NCI-H2171 (cell line): Measurements from ENCODE around the gene HNRNPF.

Source experiments
- DNase-seq: peaks from one replicate; lab custom pipeline; 2025; lab: John Stamatoyannopoulos, UW

HNRNPF gene

GRCh38 chr10:43421519-43421918 lies 12.5 kb upstream of the HNRNPF start:
- no peak for DNase-seq

DNA sequence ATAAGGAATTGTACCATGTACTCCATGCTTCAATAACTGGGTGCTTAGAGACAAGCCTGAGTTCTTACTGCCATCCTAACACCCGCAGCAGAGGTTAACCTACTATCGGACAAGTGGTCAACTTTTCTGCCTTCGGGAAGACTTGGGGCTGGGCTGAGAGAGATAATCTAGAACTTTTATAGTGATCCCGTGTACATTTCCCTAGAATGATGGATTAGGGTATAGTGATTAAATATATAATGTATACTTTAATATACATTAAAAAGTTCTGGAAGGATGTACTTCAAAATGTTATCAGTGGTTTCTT lies 12.2 kb upstream of the HNRNPF start:
- no peak for DNase-seq

DNA sequence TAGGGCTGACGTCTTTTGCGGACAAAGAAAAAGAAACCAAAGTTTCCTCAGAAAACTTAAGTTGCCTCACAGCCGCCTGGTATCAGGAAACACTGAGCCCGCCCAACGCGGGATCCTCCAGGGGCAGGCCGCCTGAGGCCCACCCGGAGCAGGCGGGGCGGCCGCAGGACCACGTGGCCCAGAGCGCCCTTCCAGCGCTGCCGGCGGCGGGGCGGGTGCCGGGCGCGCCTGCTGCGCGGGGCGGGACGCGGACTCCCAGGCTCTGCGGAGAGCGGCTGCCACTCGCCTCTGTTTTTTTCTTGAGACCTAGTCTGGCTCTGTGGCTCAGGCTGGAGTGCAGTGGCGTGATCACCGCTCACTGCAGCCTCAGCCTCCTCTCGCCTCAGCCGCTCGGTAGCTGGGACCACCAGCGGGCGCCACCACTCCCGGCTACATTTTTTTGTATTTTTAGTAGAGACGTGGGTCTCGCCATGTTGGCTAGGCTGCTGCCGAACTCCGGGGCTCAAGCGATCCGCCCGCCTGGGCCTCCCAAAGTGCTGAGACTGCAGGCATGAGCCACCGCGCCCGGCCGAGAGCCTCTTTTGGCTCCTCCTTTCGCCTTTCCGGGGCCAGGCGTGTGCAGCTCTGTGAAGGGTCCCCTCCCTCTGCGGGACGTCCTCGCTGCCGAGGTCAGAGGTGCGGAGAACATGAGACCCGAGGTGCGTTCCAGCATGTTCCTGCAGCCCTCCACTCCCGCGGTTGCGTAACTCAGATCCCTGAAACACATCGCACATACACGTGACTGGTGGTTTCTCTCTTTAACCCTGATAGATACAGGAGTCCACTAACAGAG lies 11.6 kb upstream of the HNRNPF start:
- peak; percentile 14 for DNase-seq

GRCh38 chr10:43419997-43420368 lies 11.0 kb upstream of the HNRNPF start:
- no peak for DNase-seq

- DNase-seq = no peak
Observed at GRCh38 chr10:43417950-43418768, 9.2 kb upstream of the HNRNPF start.

DNA sequence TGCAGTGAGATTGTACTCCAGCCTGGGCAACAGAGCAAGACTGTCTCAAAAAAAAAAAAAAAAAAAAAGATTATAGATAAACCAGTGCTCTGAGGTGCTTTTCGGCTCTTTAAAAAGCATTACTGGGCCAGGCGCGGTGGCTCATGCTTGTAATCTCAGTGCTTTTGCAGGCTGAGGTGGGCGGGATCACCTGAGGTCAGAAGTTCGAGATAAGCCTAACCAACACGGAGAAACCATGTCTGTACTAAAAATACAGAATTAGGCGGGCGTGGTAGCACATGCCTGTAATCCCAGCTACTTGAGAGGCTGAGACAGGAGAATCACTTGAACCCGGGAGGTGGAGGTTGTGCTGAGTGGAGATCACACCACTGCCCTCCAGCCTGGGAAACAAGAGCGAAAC lies 6.6 kb upstream of the HNRNPF start:
- no peak for DNase-seq

DNA sequence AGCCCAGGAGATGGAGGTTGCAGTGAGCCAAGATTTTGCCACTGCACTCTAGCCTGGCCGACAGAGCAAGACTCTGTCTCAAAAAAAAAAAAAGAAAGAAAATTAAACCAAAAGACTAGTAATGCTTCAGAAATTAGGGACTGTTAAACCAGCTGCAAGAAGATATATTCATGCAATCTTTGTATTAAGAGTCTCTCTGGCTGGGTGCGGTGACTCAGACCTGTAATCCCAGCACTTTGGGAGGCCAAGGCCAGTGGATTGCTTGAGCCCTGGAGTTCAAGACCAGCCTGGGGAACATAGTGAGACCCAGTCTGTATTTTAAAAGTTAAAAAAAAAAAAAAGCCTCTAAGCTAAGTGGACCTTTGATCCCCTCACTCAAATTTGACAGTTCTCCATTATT lies 2.5 kb upstream of the HNRNPF start:
- no peak for DNase-seq

GRCh38 chr10:43410345-43410744 lies 1.4 kb upstream of the HNRNPF start:
- no peak for DNase-seq

GRCh38 chr10:43409385-43410109 lies 561 bp upstream of the HNRNPF start:
- DNase-seq = no peak

GRCh38 chr10:43408331-43408709 lies 666 bp downstream of the HNRNPF start:
- no peak for DNase-seq

GRCh38 chr10:43407576-43408330 lies 1.2 kb downstream of the HNRNPF start:
- DNase-seq = peak; percentile 46

DNA sequence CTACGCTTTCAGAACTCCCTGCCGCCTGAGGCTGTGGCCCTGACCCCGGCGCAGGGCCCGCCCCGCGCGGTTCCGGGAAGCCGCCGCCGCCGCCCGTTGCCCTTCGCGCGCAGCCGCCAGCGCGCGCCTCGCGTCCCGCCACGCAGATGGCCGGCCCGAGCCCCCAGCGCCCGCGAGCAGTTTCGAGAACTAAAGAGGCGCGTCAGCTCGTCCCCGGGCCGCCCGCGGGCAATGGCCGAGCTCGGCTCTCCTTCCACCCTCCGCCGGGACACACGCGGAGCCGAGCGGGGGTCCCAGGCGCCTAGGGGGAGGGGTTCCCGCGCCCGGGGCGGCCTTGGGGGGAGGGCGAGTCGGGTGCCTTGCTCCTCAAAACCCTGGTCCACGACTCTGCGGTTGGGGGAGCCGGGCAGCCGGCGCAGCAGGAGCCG lies 1.8 kb downstream of the HNRNPF start:
- DNase-seq = peak; percentile 41

GRCh38 chr10:43404704-43405084 lies 4.3 kb downstream of the HNRNPF start:
- DNase-seq = no peak

DNA sequence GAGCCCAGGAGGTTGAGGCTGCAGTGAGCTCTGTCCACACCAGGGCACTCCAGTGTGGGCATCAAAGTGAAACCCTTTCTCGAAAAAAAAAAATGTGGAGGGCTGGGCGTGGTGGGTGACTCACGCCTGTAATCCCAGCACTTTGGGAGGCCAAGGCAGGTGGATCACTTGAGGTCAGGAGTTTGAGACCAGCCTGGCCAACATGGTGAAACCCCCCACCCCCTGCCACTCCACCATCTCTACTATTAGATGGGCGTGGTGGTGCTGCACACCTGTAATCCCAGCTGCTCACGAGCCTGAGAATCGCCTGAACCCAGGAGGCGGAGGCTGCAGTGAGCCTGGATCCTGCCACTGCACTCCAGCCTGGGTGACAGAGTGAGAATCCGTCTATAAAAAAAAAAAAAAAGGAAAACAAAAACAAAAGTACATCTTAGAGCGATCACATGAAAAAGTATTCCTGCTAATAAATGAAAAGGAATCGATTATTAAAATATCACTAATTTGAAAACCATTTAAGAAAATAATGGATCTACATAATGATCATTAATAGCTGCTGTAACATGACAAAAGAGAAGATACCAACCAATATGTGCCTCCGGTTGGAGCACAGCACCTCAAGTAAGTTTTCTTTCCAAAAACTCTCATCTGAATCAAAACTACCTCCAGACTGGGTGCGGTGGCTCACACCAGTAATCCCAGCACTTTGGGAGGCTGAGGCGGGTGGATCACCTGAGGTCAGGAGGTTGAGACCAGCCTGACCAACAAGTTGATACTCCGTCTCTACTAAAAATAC lies 4.9 kb downstream of the HNRNPF start:
- DNase-seq = no peak

GRCh38 chr10:43402880-43403452 lies 6.0 kb downstream of the HNRNPF start:
- no peak for DNase-seq

DNA sequence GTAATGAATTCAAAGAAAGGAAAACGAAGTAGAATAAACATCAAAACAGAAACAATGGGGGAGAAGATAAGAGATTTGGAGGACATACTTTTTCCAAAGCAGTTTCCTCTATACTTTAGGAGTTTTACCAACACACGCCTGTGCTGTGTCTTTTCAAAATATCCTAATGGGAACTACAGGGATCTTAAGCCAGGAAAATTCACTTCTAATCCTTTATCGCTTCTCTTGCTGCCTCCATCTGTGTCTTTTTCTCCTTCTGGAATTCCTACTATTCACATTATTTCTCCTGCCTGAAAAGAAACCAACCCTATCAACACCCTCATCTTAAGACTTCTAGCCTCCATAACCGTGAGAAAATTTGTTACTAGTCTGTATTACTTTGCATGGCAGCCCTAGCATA lies 6.8 kb downstream of the HNRNPF start:
- no peak for DNase-seq

- DNase-seq = no peak
Observed at GRCh38 chr10:43401627-43402026, 7.4 kb downstream of the HNRNPF start.

- DNase-seq = no peak
Observed at GRCh38 chr10:43399320-43400310, 9.4 kb downstream of the HNRNPF start.

DNA sequence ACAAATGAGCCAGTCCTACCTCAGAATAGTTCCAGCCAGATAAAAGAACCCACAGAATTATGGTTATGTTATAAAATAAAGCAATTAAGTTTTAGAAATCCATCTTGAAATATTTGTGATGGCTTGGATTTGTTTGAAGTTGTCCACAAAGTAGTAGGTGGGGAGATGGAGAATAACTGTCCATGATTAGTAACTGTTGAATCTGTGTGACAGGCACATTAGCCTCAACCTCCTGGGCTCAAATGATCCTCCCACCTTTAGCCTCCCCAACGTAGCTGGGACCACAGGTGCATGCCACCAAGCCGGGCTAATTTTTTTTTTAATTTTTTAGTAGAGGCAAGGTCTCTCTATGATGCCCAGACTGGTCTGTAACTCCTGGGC lies 10.1 kb downstream of the HNRNPF start:
- no peak for DNase-seq
